Neutrophil (primary cell): ENCODE results near the gene NEURL1.
"Not testable (repeated sequence)": the region's sequence is repeated elsewhere in the genome, so short reads cannot be mapped to it uniquely, and the experiment has no call there.

Source experiments
- H3K27ac ChIP-seq: fragments of 200-600 bp; sonication (generic); 2 replicates; pipeline ENCODE4 v1.5.1; 2016; ENCODE audit warnings: mild to moderate bottlenecking, moderate library complexity
- H3K27me3 ChIP-seq: fragments of 200-600 bp; sonication (generic); 2 replicates; pipeline ENCODE4 v1.6.0; 2016; ENCODE audit warnings: mild to moderate bottlenecking
- H3K36me3 ChIP-seq: fragments of 200-600 bp; sonication (generic); 2 replicates; pipeline ENCODE4 v1.5.1; 2017
- H3K4me1 ChIP-seq, 2 experiments: fragments of 200-600 bp in 1 of 2; sonication (generic) in 1 of 2; 1 replicate in 1 of 2; 2 replicates in 1 of 2; pipeline versions ENCODE4 v1.5.1 to v1.6.1; 2013 to 2016; ENCODE audit warnings: low read depth in 1 of 2, low read length in 1 of 2, mild to moderate bottlenecking in 1 of 2, moderate library complexity in 1 of 2; ENCODE audit not compliant: control insufficient read depth in 1 of 2, insufficient read depth in 1 of 2
- H3K4me3 ChIP-seq, 2 experiments: fragments of 200-600 bp in 1 of 2; sonication (generic) in 1 of 2; 1 replicate in 1 of 2; 2 replicates in 1 of 2; pipeline ENCODE4 v1.5.1; 2013 to 2016; ENCODE audit warnings: low read depth in 1 of 2, low read length in 1 of 2, mild to moderate bottlenecking in 1 of 2, moderate library complexity in 1 of 2
- H3K9me3 ChIP-seq: fragments of 200-600 bp; sonication (generic); 2 replicates; pipeline ENCODE4 v1.5.1; 2016
- TF ChIP-seq, protein P1 (sequence below): fragments of 200-600 bp; sonication (generic); IDR thresholded peaks from 2 replicates; pipeline ENCODE4 v1.5.1; 2016; ENCODE audit warnings: antibody characterized with exemption

Gene NEURL1

DNA sequence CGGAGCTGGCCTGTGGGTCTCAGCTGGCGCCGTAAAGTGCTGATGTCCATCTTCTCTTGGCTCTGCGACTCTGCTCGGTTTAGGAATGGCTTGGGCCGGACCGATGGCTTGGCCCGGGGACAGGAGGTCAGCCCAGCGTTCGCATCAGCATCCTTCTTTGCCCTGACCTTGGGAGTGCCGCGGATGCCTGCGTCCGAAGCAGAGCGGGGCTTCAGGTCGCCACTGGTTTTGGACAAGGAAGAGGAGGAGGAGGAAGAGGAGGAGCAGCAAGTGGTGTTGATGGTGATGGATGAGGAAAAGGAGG lies 109.3 kb downstream of the NEURL1 start:
- H3K4me3 ChIP-seq = no peak overlapping the region
- H3K9me3 ChIP-seq = no peaks in the 10 kb centered on the region
- no peaks in the 10 kb centered on the region for H3K36me3 ChIP-seq
- TF ChIP-seq, protein P1, sequence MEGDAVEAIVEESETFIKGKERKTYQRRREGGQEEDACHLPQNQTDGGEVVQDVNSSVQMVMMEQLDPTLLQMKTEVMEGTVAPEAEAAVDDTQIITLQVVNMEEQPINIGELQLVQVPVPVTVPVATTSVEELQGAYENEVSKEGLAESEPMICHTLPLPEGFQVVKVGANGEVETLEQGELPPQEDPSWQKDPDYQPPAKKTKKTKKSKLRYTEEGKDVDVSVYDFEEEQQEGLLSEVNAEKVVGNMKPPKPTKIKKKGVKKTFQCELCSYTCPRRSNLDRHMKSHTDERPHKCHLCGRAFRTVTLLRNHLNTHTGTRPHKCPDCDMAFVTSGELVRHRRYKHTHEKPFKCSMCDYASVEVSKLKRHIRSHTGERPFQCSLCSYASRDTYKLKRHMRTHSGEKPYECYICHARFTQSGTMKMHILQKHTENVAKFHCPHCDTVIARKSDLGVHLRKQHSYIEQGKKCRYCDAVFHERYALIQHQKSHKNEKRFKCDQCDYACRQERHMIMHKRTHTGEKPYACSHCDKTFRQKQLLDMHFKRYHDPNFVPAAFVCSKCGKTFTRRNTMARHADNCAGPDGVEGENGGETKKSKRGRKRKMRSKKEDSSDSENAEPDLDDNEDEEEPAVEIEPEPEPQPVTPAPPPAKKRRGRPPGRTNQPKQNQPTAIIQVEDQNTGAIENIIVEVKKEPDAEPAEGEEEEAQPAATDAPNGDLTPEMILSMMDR = no peak
- no peaks in the 10 kb centered on the region for H3K27me3 ChIP-seq
- no peak overlapping the region for H3K27ac ChIP-seq
- H3K4me1 ChIP-seq = no peaks in the 10 kb centered on the region

DNA sequence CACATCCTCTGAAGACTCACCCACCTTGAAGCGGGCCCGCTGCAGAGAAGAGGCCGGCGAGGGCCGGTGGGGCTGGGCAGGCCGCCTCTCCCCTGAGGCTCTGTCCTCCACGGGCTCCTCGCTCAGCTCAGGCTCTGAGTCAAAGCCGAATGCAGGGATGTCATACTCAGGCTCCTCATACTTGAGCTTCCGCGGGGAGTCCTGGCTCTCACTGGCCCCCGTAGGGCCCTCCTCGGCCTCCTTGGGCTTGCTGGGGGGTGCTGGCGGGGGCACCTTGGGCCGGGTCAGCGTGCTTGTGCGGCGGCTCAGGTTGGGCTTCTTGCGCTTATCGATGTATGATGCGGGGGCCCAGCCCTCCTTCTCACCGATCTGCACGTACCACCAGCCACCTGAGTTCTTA lies 109.9 kb downstream of the NEURL1 start:
- H3K27ac ChIP-seq = no peak overlapping the region
- H3K4me3 ChIP-seq = no peak overlapping the region
- no peaks in the 10 kb centered on the region for H3K4me1 ChIP-seq
- no peaks in the 10 kb centered on the region for H3K9me3 ChIP-seq
- no peaks in the 10 kb centered on the region for H3K36me3 ChIP-seq
- TF ChIP-seq, protein P1 = no peak
- no peaks in the 10 kb centered on the region for H3K27me3 ChIP-seq

DNA sequence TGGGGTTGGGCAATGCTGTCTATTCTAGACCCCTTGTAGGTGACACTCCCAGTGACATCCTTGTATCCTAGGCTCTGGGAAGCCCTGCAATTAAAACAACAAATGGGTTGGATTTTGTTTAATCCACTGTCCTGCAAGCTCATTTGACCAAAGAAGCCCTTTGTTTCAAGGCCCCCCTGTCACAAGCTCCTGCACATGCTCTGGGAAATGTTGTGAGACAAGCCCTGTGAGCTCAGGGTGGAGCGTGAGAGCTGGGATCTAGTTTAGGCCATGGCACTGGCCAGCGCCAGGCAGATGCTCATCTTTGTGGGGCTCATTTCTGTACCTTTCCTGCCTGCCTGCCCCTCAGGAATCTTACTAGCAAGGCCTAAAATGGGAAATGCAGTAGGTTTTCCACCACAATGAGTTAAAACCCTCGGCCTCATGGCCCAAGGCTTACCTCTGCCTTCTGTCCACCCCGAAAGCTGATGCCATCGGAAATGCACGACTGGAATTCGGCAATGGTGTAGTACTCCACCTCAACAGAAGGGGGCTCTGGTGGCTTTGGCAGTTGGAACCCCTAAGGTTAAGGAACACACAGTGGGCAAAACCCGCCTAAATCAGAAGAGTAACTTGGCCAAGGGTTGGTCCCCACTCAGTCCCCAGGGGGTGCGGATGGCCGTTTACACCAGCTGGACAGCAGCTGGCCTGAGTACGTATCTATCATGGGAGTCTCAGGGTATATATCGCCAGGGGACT lies 112.0 kb downstream of the NEURL1 start:
- H3K9me3 ChIP-seq = no peaks in the 10 kb centered on the region
- H3K4me1 ChIP-seq = no peaks in the 10 kb centered on the region
- no peaks in the 10 kb centered on the region for H3K36me3 ChIP-seq
- TF ChIP-seq, protein P1 = peak; percentile 18
- H3K27ac ChIP-seq = no peak overlapping the region
- no peaks in the 10 kb centered on the region for H3K27me3 ChIP-seq
- H3K4me3 ChIP-seq = no peak overlapping the region

DNA sequence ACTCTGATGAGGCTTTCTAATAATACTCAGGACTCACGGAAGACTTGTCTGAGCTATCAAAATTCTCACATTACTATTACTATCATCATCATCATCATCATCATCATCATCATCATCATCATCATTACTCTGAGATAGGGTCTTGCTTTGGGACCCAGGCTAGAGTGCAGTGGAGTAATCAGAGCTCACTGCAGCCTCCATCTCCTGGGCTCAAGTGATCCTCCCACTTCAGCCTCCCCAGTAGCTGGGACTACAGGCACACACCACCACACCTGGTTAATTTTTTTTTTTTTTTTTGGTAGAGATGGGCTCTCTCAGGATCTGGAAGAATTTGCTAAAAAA lies 112.6 kb downstream of the NEURL1 start:
- H3K27me3 ChIP-seq, H3K27ac ChIP-seq, H3K9me3 ChIP-seq, H3K4me3 ChIP-seq, H3K4me1 ChIP-seq, H3K36me3 ChIP-seq: not testable (repeated sequence)

DNA sequence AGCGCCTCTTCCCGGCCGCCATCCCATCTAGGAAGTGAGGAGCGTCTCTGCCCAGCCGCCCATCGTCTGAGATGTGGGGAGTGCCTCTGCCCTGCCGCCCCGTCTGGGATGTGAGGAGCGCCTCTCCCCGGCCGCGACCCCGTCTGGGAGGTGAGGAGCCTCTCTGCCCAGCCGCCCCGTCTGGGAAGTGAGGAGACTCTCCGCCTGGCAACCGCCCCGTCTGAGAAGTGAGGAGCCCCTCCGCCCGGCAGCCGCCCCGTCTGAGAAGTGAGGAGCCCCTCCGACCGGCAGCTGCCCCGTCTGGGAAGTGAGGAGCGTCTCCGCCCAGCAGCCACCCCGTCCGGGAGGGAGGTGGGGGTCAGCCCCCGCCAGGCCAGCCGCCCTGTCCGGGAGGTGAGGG lies 113.5 kb downstream of the NEURL1 start:
- H3K27ac ChIP-seq, H3K4me1 ChIP-seq, H3K27me3 ChIP-seq, H3K4me3 ChIP-seq, H3K9me3 ChIP-seq, H3K36me3 ChIP-seq: not testable (repeated sequence)

DNA sequence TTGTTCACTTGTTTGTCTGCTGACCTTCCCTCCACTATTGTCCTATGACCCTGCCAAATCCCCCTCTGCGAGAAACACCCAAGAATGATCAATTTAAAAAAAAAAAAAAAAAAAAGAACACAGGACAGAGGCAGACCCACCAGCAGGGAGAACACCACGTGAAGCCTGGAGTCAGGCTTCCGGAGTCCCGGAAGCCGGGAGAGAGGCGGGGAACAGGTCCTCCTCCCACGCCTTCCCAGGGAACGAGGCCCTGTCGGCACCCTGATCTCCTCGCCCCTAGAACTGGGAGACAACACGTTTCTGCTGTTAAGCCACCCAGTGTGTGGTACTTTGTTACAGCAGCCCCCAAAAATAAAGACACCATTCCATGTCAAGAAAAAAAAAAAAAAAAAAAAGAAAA lies 114.6 kb downstream of the NEURL1 start:
- not testable (repeated sequence) for H3K9me3 ChIP-seq, H3K27me3 ChIP-seq, H3K36me3 ChIP-seq, H3K27ac ChIP-seq, H3K4me1 ChIP-seq, H3K4me3 ChIP-seq

DNA sequence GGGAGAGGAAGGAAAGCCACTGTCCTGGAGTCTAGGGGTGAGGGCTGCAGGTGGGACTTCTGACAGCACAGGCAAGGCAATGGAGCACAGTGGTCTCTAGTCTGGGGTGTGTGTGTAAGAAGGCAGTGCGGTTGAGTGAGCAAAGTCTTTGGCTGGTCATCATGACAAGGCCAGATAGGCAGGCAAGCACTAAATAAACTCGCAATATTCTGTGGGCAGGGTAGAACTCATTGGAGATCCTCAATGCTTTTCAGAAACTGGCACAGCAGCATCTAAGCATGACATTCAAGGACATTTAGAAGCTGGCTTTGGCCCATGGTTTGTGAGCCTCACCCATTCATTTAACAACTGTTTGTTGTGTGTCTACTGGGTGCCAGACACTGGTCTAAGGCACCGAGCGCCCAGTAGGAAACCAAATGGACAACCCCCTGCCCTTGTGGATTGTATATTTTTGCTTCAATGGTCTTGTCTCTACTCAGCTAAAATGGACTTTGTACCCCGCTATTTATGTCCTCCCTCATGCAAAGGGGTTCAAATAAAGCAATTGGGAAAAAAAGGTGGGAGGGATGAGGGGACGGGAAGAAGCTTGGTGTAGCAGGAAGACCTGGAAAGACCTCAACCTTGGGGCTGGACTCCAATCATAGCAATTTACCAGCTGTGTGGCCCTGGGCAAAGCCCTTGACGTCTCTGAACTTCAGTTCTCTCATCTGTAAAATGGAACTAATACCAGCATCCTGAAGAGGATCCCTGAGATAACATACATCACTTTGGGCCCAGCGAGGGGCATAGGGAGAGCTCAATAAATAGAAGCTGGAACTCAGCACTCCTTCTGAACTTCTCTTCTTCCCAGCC lies 116.0 kb downstream of the NEURL1 start:
- no peak overlapping the region for H3K27ac ChIP-seq
- TF ChIP-seq, protein P1 = no peak
- no peaks in the 10 kb centered on the region for H3K27me3 ChIP-seq
- no peaks in the 10 kb centered on the region for H3K4me1 ChIP-seq
- no peaks in the 10 kb centered on the region for H3K9me3 ChIP-seq
- no peaks in the 10 kb centered on the region for H3K36me3 ChIP-seq
- no peak overlapping the region for H3K4me3 ChIP-seq
